Panc1 (cell line): Measurements from ENCODE around the gene G6PC2. TPM values are rescaled to one million over a fixed set of nuclear protein-coding genes. Genes with fewer than 3 reads are reported as not detected.

ENCODE experiments used
- ATAC-seq: fragments of 200-7000 bp; cut with Tn5 transposase; 2 replicates; pipeline ENCODE4 v1.9.1; 2020; ENCODE audit warnings: mild to moderate bottlenecking, moderate library complexity
- BruUV-seq: library from RNA; stranded (reverse); fragments of 400-500 nt; replicated peaks from 2 replicates; lab custom pipeline; 2021; lab: Mats Ljungman, UMichigan
- CTCF ChIA-PET: fragments of 300-600 bp; sonication (Branson Sonifier 250); formaldehyde crosslinking; loops from one replicate; lab custom pipeline; 2022; ENCODE audit warnings: antibody characterized with exemption; lab: Charles Lee
- POLR2A ChIA-PET: fragments of 300-600 bp; sonication (Branson Sonifier 250); formaldehyde crosslinking; loops from one replicate; lab custom pipeline; 2022; ENCODE audit warnings: antibody characterized with exemption; lab: Charles Lee
- DNase-seq: peaks from one replicate; pipeline ENCODE4 v3.0.0-alpha.2; 2010; ENCODE audit warnings: low read depth, low spot score
- H3K27ac ChIP-seq: 2 replicates; pipeline ENCODE4 v1.5.1; 2011; ENCODE audit warnings: mild to moderate bottlenecking, low read length, inconsistent platforms
- H3K27me3 ChIP-seq: fragments of 200-500 bp; sonication (Bioruptor generic); 2 replicates; pipeline ENCODE4 v1.6.0; 2014; ENCODE audit warnings: low read length, inconsistent platforms; ENCODE audit not compliant: control insufficient read depth, insufficient read depth
- H3K36me3 ChIP-seq: fragments of 200-500 bp; sonication (Bioruptor generic); 2 replicates; pipeline ENCODE4 v1.5.1; 2014; ENCODE audit warnings: inconsistent platforms, mild to moderate bottlenecking, low read length, moderate library complexity; ENCODE audit not compliant: control insufficient read depth, insufficient read depth
- H3K4me1 ChIP-seq: 2 replicates; pipeline ENCODE4 v1.5.1; 2011; ENCODE audit warnings: inconsistent platforms, mild to moderate bottlenecking, low read length, moderate library complexity; ENCODE audit not compliant: control insufficient read depth, insufficient read depth
- H3K4me3 ChIP-seq, 2 experiments: 2 replicates each; pipeline ENCODE4 v1.5.1; 2011 to 2012; ENCODE audit warnings: low read depth in 2 of 2, low read length in 2 of 2, mild to moderate bottlenecking in 2 of 2, inconsistent platforms in 1 of 2, moderate library complexity in 1 of 2
- H3K9me3 ChIP-seq: fragments of 200-500 bp; sonication (Bioruptor generic); 2 replicates; pipeline ENCODE4 v1.5.1; 2014; ENCODE audit warnings: low read depth, mild to moderate bottlenecking, inconsistent platforms, low read length, moderate library complexity; ENCODE audit not compliant: control insufficient read depth, insufficient read depth
- CTCF ChIP-seq: fragments of 450-650 bp; IDR thresholded peaks from 2 replicates; pipeline ENCODE4 v1.5.1; 2017; ENCODE audit warnings: mild to moderate bottlenecking
- POLR2AphosphoS5 ChIP-seq: IDR thresholded peaks from 2 replicates; pipeline ENCODE4 v1.6.1; 2012; ENCODE audit warnings: mild to moderate bottlenecking, low read depth, low read length, moderate library complexity
- REST ChIP-seq, 2 experiments: IDR thresholded peaks; 2 replicates each; pipeline ENCODE4 v1.6.1; 2011 to 2012; ENCODE audit warnings: low read depth in 2 of 2, control low read depth in 1 of 2, low read length in 1 of 2, mild to moderate bottlenecking in 1 of 2, moderate library complexity in 1 of 2; ENCODE audit not compliant: insufficient read depth in 1 of 2
- SIN3A ChIP-seq: IDR thresholded peaks from 2 replicates; pipeline ENCODE4 v1.6.1; 2012; ENCODE audit warnings: low read depth, mild to moderate bottlenecking, low read length, moderate library complexity, borderline replicate concordance; ENCODE audit not compliant: insufficient read depth
- TCF7L2 ChIP-seq: IDR thresholded peaks from 2 replicates; pipeline ENCODE4 v1.6.1; 2011; ENCODE audit warnings: mild to moderate bottlenecking, low read depth, low read length, inconsistent platforms
- in situ Hi-C: cut with HindIII; loops from 2 replicates; pipeline ENCODE4 v1.10.0; 2016; ENCODE audit warnings: low sequenced_read_pairs, low pct_unique_long_range_greater_than_20kb
- intact Hi-C: fragments of 100-400 bp; cut with micrococcal nuclease; formaldehyde crosslinking; loops from one replicate; pipeline ENCODE4 v1.10.0; 2022; ENCODE audit not compliant: unreplicated experiment
- total RNA-seq: library from RNA; stranded (reverse); gene quantifications from one replicate; pipeline ENCODE4 v1.2.1, GENCODE V29; 2021; ENCODE audit not compliant: unreplicated experiment

The G6PC2 gene
- total RNA-seq, 1 experiment from 2014 or later: not detected

- DNase-seq (no peak), ATAC-seq (no peak)
- H3K4me3 ChIP-seq: no peak overlapping the region
- TF ChIP-seq CTCF: no peak
- TF ChIP-seq TCF7L2: no peak
- TF ChIP-seq POLR2AphosphoS5: no peak
- TF ChIP-seq REST (IDR thresholded peaks at IDR 0.05; ENCODE audit: insufficient read depth in 1 of 2, low read depth in 2 of 2, low read length in 1 of 2): no peak
- no peak for TF ChIP-seq SIN3A
- H3K27ac ChIP-seq: no peak overlapping the region
- ChIA-PET CTCF (no interaction called here), POLR2A (no interaction called here)
- intact Hi-C loops: no loop called here
- no peaks in the 10 kb centered on the region for H3K27me3 ChIP-seq
- H3K36me3 ChIP-seq: no peaks in the 10 kb centered on the region
- H3K4me1 ChIP-seq: no peaks in the 10 kb centered on the region
- no peaks in the 10 kb centered on the region for H3K9me3 ChIP-seq
- no TSS peak for BruUV-seq
- in situ Hi-C loops: no loop called here
Observed at GRCh38 chr2:168955321-168955720, 54.2 kb downstream of the G6PC2 start.

- ChIA-PET CTCF (no interaction called here), POLR2A (no interaction called here)
- in situ Hi-C loops: no loop called here
- H3K27ac ChIP-seq: no peak overlapping the region
- H3K9me3 ChIP-seq: no peaks in the 10 kb centered on the region
- ATAC-seq (no peak), DNase-seq (no peak)
- H3K4me1 ChIP-seq: no peaks in the 10 kb centered on the region
- no TSS peak for BruUV-seq
- no peaks in the 10 kb centered on the region for H3K36me3 ChIP-seq
- no peak for TF ChIP-seq CTCF
- TF ChIP-seq SIN3A: no peak
- no peak for TF ChIP-seq REST (IDR thresholded peaks at IDR 0.05; ENCODE audit: insufficient read depth in 1 of 2, low read depth in 2 of 2, low read length in 1 of 2)
- no peak for TF ChIP-seq TCF7L2
- TF ChIP-seq POLR2AphosphoS5: no peak
- H3K4me3 ChIP-seq: no peak overlapping the region
- no peaks in the 10 kb centered on the region for H3K27me3 ChIP-seq
- intact Hi-C loops: no loop called here
Observed at GRCh38 chr2:168956392-168956791, 55.3 kb downstream of the G6PC2 start.

Other genes starting within 250 kb of the G6PC2 start
- not detected for gene NOSTRIN, start 98.7 kb upstream of the G6PC2 start, total RNA-seq
- gene SPC25, start 10.9 kb upstream of the G6PC2 start, total RNA-seq: 21.1 TPM
- 0.05 TPM for gene ABCB11, start 130.0 kb downstream of the G6PC2 start, total RNA-seq
- 0.21 TPM for gene DHRS9, start 168.3 kb downstream of the G6PC2 start, total RNA-seq